Prostate gland (tissue), 2 donors: ENCODE data around the gene BMPR2.

Source experiments
- POLR2A ChIP-seq: fragments of 450-650 bp; IDR thresholded peaks from one replicate; pipeline ENCODE4 v1.6.1; 2016; ENCODE audit warnings: antibody characterized with exemption, mild to moderate bottlenecking
- TF ChIP-seq, protein P1 (sequence below), 4 experiments: fragments of 200-600 bp in 2 of 4; fragments of 450-650 bp in 2 of 4; sonication (generic) in 2 of 4; IDR thresholded peaks; 1 replicate in 3 of 4; 2 replicates in 1 of 4; pipeline ENCODE4 v1.5.1; 2016 to 2019; ENCODE audit warnings: antibody characterized with exemption in 4 of 4, mild to moderate bottlenecking in 2 of 4, moderate library complexity in 2 of 4

DNA sequence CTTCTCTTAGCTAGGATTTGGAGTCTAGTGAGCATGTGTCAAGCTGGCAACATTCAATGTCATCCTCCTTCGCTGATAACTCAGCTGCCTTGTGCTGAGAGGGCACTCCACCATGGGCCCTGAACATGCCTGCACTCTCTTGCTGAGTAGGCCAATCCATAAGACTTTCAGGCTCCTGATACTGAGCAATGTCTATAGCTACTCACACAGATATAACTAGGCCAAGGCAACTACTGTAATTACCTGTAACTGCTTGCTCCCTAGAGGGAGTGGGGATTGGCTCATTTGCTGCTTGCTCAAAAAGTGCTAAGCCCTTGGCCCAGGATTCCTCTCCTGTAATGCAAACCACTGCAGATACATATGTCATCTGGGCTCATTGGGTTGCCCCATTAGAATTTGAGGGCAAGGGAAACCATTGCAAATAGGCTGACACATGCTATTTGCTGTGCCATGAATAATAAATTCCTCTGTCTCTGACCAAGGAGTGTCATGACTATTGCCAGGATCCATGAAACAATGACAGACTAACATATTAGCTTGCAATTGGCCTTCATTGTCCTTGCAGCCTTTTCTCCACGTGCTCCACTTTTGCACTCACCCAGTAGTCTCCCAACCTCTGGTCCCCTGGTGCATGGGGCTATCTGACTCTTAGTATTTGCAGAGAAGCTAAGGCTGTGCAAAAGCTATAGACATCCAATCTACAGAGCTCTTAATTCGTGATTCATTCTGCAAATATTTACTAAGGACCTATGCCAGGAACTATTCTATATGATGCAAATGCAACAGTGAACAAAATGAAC lies 36.9 kb upstream of the BMPR2 start:
- TF ChIP-seq, protein P1, sequence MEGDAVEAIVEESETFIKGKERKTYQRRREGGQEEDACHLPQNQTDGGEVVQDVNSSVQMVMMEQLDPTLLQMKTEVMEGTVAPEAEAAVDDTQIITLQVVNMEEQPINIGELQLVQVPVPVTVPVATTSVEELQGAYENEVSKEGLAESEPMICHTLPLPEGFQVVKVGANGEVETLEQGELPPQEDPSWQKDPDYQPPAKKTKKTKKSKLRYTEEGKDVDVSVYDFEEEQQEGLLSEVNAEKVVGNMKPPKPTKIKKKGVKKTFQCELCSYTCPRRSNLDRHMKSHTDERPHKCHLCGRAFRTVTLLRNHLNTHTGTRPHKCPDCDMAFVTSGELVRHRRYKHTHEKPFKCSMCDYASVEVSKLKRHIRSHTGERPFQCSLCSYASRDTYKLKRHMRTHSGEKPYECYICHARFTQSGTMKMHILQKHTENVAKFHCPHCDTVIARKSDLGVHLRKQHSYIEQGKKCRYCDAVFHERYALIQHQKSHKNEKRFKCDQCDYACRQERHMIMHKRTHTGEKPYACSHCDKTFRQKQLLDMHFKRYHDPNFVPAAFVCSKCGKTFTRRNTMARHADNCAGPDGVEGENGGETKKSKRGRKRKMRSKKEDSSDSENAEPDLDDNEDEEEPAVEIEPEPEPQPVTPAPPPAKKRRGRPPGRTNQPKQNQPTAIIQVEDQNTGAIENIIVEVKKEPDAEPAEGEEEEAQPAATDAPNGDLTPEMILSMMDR (IDR thresholded peaks at IDR 0.05): no peak
- no peak for TF ChIP-seq POLR2A
